GM12891 (cell line): Measurements from ENCODE around the gene JUN.

Experiments used
- POLR2A ChIP-seq: IDR thresholded peaks from 2 replicates; pipeline ENCODE4 v1.6.1; 2011; ENCODE audit warnings: low read depth, low read length, control low read depth
- POLR2AphosphoS5 ChIP-seq: IDR thresholded peaks from 2 replicates; pipeline ENCODE4 v1.6.1; 2011; ENCODE audit warnings: low read depth, low read length, control low read depth
- POU2F2 ChIP-seq: IDR thresholded peaks from 2 replicates; pipeline ENCODE4 v1.6.1; 2011; ENCODE audit warnings: low read depth, mild to moderate bottlenecking, control low read depth, low read length, moderate library complexity
- TAF1 ChIP-seq: IDR thresholded peaks from 2 replicates; pipeline ENCODE4 v1.6.1; 2011; ENCODE audit warnings: low read depth, low read length, control low read depth

GRCh38 chr1:58734630-58735029, 49.2 kb downstream of the JUN start:
- TF ChIP-seq TAF1 (no peak), POLR2AphosphoS5 (no peak), POLR2A (no peak), POU2F2 (no peak)
